ENCODE measurements around the gene HCN2.
A peak's percentile ranks its signal among the peaks of the same experiment; 100 is the strongest.

Gene HCN2

DNA sequence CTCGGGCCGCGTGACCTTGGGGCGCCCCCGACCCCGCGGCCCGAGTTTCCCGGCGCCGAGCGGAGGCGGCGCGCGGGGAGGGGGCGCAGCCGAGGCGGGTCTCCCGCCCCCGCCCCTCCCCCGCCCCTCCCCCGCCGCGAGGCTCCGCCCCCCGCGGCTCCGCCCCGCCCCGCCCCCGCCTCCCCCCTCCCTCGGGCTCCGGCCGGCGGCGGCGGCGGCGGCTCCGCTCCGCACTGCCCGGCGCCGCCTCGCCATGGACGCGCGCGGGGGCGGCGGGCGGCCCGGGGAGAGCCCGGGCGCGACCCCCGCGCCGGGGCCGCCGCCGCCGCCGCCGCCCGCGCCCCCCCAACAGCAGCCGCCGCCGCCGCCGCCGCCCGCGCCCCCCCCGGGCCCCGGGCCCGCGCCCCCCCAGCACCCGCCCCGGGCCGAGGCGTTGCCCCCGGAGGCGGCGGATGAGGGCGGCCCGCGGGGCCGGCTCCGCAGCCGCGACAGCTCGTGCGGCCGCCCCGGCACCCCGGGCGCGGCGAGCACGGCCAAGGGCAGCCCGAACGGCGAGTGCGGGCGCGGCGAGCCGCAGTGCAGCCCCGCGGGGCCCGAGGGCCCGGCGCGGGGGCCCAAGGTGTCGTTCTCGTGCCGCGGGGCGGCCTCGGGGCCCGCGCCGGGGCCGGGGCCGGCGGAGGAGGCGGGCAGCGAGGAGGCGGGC, at the start of gene HCN2:
Gene HCN2, plus strand, starts transcription at position 189 of the 703 bp plus-strand sequence. Its CDS starts 65 bp downstream, at position 254.
- H3K4me3 ChIP-seq (ENCODE audit: low read depth, low read length) = peak within 1 kb of the TSS; percentile 17

DNA sequence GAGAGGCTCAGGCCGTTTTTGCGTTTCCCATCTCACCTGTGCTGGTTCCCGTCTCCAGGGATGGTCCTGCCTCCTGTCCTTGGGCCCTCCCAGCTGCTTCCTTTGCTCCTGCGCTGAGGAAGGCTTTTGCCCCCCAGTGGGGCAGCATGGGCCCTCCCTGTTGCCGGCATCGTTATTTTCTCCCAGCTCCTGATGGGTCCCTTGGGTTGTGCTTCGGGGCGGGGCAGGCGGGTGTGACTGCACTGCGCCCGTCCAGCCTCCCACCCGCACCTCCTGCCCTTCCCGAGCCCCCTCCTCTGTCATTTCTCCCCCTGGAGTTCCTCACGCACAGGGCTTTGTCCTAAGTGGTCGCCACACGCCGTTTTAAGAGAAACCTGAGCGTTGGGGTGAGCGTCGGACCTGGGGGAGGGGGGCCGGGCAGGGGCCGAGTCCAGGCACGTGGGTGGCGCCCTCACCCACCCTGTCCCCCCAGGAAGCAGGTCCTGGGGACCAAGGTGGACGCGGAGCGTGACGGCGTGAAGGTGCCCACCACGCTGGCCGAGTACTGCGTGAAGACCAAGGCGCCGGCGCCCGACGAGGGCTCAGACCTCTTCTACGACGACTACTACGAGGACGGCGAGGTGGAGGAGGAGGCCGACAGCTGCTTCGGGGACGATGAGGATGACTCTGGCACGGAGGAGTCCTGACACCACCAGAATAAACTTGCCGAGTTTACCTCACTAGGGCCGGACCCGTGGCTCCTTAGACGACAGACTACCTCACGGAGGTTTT, 48.6 kb upstream of the HCN2 start:
- H3K4me3 ChIP-seq (ENCODE audit: low read depth, low read length) = no peak overlapping the region

DNA sequence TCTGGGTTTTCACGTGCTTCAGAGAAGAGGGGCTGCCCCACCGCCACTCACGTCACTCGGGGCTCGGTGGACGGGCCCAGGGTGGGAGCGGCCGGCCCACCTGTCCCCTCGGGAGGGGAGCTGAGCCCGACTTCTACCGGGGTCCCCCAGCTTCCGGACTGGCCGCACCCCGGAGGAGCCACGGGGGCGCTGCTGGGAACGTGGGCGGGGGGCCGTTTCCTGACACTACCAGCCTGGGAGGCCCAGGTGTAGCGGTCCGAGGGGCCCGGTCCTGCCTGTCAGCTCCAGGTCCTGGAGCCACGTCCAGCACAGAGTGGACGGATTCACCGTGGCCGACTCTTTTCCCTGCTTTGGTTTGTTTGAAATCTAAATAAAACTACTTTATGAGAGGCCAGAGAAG, 48.0 kb upstream of the HCN2 start:
- no peak overlapping the region for H3K4me3 ChIP-seq (ENCODE audit: low read depth, low read length)

DNA sequence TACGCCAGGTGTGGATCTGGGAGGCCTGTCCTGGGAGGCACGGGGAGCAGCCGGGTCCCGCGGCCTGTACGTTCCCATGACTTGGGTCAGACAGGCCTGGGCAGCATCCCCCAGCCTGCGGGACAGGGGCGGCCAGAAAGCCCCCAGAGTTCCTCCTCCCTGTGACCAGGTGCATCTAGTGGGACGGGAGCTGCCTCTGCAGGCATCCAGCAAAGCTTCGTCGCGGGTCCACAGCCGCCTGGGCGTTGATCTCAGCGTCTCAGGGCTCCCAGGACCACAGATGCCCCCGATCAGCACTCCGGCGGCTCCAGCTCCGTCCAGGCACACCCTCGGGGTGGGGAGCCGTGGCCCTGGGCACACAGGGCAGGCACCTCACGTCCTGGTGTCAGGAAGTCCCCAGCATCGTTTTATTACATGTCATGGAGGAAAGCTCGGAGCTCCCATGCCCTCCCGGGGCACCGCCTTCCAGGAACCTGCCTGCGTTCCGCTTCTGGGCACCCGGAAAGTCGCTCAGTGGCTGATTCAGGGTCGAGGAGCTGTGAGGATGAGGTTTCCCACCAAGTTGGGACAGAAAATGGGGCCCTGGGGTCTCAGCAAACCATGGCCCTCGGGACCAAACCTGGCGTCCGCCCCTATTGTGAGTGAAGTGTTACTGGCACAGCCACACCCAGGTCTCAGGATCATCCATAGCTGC, 47.4 kb upstream of the HCN2 start:
- no peak overlapping the region for H3K4me3 ChIP-seq (ENCODE audit: low read depth, low read length)

DNA sequence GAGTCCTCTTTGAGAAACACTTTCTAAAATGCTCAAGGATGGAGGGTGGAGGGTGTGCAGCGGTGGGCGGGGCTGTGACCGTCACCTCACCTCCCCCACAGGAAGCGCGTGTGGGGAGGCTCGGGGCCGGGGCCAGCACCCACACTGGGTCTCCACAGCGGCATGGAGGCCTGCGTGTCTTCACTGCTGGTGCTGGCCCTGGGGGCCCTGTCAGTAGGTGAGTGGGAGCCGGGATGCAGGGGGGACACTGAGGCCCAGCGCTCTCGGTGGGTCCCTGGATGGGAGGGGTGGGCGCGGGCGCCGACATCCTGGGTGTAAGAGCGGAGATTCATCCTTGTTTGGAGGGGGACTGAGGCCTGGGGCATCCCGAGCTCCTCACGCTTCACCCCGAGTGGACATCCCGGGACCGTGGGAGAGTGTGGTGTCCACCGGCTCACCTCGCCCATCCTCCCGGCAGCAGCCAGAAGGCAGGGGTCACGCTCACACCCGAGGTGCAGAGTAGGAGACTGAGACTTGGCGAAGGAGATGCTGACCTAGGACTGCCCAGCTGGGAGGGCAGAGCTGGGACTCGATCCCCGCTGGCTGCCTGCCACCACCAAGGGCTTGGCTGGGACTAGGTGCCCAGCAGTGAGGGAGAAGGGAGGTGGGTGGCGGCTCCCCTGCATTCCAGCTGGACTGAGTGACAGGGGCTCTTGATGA, 45.6 kb upstream of the HCN2 start, which contains the start of gene GZMM:
Gene GZMM, plus strand, starts transcription at position 144 of the 699 bp plus-strand sequence. Its CDS starts 19 bp downstream, at position 163.
- H3K4me3 ChIP-seq (ENCODE audit: low read depth, low read length) = no peak within 1 kb of the TSS

DNA sequence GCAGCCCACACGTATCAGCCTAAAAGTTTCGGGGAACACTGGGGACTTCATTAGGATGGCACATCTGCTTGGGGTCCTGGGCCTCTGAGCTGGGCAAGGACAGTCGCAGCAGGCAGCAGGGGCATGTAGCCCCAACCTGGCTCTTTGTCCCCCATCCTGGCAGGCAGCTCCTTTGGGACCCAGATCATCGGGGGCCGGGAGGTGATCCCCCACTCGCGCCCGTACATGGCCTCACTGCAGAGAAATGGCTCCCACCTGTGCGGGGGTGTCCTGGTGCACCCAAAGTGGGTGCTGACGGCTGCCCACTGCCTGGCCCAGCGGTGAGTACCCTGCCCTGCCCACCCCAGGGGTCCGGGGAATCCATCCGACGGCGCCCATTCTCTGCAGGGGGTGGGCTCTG, 42.6 kb upstream of the HCN2 start:
- no peak overlapping the region for H3K4me3 ChIP-seq (ENCODE audit: low read depth, low read length)

DNA sequence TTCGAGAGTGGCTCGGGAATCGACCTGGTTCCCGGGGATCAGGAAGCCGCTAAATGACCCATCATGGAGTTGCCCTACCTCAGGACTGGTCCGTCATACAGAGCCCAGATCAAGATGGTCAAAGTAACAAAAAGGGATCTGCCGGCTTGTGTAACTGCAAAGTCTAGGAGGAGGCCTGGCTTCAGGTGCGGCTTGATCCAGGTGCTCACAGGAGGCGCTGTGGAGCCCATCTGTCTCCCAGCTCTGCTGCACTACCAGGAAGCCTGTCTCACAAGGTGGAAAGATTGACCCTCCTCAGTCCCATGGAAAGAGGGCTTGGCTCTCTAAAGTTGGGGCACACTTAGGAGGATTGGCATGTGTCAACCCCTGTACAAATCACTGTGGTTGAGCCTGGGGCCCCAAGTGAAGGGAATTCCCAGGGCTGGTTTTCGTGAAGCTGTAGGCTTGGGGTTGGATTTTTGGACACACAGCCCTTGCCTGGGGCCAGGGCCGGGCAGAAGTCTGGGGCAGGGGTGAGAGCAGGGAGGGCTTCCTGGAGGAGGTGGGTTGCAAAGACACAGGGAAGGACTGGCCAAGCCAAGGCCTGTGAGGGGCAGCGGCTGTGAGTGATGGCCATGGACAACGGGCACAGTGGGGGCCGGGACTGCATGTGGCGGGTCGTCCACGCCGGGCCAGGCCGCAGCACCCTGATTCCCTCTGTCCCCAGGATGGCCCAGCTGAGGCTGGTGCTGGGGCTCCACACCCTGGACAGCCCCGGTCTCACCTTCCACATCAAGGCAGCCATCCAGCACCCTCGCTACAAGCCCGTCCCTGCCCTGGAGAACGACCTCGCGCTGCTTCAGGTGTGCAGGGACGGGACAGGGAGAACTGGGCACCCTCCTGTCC, 41.6 kb upstream of the HCN2 start:
- H3K4me3 ChIP-seq (ENCODE audit: low read depth, low read length) = no peak overlapping the region

DNA sequence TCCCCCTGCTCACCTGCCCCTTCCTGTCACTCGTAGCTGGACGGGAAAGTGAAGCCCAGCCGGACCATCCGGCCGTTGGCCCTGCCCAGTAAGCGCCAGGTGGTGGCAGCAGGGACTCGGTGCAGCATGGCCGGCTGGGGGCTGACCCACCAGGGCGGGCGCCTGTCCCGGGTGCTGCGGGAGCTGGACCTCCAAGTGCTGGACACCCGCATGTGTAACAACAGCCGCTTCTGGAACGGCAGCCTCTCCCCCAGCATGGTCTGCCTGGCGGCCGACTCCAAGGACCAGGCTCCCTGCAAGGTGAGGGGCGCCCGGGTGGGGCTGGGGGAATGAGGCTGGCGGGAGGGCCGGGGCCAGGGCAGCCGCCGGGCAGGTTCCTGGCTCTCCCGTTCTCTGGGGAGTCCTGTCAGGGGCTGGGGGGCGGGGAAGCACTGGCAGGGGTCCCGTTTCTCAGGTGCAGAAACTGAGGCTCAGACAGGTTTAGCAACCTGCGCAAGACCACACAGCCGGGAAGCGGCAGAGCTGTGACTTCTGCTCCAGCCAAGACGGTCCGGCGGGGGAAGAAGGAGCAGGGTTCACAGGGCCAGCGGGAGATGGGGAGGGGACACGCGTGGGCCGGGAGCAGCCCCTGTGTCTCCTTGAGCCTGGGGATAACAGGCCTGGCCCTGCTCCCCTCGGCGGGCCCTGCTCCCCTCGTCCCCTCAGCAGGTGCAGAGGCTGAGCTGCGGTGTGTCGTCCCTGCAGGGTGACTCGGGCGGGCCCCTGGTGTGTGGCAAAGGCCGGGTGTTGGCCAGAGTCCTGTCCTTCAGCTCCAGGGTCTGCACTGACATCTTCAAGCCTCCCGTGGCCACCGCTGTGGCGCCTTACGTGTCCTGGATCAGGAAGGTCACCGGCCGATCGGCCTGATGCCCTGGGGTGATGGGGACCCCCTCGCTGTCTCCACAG, 40.5 kb upstream of the HCN2 start:
- no peak overlapping the region for H3K4me3 ChIP-seq (ENCODE audit: low read depth, low read length)

DNA sequence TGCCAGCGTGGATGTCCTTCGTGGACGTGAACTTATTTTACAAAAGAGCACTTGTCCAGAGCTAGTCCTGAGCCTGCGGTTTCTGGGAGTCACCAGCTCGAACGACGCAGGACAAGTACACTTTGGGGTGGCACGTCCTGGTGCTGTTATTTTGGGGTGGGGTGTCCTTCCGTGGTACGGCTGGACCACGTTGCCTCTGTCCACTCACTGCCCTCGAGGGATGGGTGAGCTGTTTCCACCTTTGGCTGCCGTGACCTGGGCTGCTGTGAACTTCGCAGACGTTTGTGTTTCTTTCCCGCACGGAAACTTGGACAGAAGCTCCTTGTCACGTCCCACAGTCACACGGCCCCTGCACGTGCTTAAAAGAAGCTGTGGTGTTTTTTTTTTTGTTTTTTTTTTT, 34.9 kb upstream of the HCN2 start:
- H3K4me3 ChIP-seq (ENCODE audit: low read depth, low read length) = no peak overlapping the region

DNA sequence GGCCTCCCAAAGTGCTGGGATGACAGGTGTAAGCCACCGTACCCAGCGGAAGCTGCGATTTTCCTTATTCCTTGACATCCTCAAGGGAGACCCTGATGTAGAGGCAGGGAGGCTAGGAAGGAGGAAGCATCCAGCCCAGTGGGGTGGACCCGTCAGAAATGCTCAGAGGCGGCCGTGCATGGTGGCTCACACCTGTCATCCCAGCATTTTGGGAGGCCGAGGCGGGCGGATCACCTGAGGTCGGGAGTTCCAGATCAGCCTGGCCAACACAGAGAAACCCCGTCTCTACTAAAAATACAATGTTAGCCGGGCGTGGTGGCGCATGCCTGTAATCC, 34.2 kb upstream of the HCN2 start:
- H3K4me3 ChIP-seq (ENCODE audit: low read depth, low read length) = no peak overlapping the region

DNA sequence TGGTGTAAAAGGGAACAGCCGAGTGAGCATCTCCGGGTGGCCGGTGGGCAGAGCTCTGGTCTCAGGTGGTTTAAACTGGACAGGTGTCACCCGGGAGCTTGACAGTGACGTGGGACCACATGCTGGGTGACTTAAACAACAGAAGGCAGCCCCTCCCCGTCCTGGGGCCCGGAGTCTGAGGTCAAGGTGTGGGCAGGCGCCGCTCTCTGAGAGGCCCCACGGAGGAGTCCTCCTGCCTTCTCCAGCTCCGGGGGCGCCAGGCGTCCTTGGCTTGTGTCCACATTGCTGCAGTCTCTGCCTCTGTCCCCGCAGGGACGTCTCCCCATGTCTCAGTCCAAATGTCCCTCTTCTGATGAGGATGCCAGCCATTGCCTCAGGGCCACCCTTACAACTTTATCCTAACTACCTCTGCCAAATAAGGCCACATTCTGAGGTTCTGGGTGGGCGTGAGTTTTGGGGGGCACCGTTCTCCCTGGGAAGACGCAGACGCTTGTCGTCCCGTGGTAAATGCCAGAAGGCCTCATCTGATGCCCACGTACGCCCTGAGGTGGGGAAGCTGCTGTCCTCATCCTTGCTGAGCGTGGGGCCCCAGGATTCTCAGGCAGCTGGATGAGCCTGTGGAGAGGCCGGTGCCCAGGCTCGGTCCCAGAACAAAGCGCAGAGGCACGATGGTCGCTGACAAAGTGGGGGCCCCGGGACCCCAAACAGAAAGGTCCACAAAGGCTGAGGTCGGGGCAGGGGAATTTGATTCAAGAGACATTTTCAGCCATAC, 32.9 kb upstream of the HCN2 start:
- H3K4me3 ChIP-seq (ENCODE audit: low read depth, low read length) = no peak overlapping the region

DNA sequence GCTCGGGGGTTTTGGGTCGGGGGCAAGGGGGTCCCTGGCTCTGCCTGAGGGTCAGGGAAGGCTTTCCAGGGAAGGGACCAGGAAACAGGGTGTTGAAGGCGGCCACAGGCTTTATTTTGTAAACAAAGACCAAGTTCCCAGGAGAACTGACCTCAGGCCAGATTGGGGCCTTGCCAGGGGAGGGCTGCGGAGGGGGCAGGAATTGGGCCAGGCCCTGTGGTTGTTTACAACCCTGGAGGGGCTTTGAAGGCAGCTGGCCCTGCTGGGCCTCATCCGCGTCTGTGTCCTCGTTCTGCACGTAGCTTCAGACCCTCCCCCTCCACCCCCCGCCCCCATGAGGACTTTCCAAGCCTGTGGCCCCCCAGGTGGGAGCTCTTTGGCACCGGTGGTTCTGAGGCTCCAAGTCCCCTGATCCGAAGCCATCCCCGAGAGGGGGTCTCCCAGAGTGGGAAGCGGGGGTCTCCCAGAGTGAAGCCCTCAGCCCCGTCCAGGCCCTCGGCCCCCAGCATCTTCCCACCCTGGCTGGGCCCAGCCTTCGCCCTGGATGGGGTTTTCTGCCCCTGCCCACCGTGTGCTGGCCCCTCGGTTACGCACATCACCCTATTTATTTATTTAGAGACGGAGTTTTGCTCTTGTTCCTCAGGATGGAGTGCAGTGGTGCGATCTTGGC, 30.8 kb upstream of the HCN2 start:
- no peak overlapping the region for H3K4me3 ChIP-seq (ENCODE audit: low read depth, low read length)

DNA sequence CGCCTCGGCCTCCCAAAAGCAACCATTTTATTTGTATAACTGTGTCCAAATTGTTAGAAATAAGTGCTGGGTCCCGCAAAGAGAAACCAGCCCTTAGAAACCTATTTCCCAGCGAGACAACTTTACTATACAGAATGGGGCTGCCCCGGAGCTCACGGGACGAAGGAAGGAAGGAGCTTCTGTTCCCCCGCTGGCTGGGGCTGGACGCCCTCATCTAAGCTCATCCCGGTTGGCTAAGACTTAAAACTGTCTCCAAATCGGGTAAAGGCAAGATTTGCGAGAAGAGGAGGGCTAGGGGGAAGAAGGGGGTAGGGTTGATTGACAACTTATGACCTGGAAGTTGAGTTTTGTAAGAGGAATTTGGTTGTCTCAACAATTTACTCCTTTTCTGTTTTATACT, 29.6 kb upstream of the HCN2 start:
- H3K4me3 ChIP-seq (ENCODE audit: low read depth, low read length) = no peak overlapping the region

DNA sequence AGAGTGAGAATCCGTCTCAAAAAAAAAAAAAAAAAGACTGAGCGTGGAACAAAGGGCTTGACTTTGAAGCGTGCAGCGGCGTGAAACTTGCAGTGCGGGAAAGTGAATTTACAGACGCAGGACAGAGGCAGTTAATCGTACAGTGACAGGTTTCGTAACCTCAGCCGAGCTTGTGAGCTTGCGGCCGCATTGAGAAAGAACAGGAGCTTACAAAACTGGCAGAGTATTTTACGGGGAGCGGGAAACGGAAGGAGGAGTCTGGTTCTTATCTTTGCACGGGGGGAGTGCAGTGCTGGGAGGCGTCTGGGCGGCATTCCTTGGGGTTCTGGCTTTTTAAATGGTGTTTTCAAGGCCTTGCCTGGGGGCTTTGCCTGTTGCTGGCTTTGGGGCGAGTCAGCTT, 23.3 kb upstream of the HCN2 start:
- no peak overlapping the region for H3K4me3 ChIP-seq (ENCODE audit: low read depth, low read length)

DNA sequence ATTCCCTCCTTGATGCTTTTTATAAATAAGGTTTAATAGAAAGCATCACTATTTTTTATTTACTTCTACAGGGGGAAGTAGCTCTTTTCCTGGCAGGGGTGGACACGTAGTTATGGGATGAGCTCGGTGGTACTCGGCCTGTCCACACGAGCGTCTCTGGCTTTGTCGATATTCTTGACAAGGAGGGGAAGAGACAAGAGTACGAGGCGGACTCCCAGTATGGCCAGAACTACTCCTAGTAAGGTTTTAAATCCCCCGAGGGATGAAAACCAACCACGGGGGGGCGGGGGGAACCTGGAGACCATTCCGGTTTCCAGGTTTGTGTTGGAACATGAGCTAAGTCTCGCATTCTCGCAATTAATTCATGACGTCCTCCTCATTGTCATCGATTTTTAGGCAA, 22.8 kb upstream of the HCN2 start:
- H3K4me3 ChIP-seq (ENCODE audit: low read depth, low read length) = no peak overlapping the region

DNA sequence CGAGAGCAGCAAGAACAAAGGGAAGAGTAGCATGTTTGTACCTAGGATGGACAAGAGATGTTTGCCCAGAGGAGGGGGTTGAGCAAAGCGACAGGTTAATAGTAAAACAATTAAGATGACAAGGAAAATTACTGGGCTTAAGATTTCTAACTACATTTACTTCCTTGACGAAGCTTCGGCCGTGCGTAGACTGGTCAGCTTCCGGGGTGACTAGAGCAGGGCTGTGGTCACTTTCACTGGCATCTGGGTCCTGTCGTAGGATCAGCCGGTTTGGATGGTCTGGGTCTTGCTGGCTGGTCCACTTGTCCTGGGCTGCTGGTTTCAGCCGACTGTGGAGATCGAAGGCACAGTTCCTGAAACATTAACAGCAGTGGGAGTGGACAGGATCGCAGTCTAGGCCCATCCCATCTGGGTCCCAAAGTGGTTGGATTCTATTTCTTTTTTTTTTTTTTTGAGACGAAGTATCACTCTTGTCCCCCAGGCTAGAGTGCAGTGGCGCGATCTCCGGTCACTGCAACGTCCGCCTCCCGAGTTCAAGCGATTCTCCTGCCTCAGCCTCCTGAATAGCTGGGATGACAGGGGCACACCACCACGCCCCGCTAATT, 22.3 kb upstream of the HCN2 start:
- H3K4me3 ChIP-seq (ENCODE audit: low read depth, low read length) = no peak overlapping the region

DNA sequence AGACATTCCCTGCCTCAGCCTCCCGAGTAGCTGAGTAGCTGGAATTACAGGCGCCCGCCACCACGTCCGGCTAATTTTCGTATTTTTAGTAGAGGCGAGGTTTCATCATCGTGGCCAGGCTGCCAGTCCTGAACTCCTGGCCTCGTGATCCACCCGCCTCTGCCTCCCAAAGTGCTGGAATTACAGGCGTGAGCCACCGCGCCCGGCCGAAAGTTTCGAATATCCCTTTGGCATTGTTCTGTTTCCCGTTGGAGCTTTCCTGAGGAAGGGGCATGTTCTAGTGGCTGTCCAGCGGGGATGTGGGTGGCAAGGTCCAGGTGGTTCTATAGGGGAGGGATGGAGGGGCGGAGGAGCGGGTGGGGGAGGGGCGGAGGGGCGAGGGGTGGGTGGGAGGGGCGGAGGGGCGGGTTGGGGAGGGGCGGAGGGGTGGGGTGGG, 19.4 kb upstream of the HCN2 start:
- no peak overlapping the region for H3K4me3 ChIP-seq (ENCODE audit: low read depth, low read length)
